ENCODE measurements around the gene ZIC5. TPM values are rescaled to one million over a fixed set of nuclear protein-coding genes. Genes with fewer than 3 reads are reported as not detected.

Gene ZIC5
- total and polyA plus RNA-seq, 2 of the 4 experiments (the other 2 are of a cell fraction), result not detected

DNA sequence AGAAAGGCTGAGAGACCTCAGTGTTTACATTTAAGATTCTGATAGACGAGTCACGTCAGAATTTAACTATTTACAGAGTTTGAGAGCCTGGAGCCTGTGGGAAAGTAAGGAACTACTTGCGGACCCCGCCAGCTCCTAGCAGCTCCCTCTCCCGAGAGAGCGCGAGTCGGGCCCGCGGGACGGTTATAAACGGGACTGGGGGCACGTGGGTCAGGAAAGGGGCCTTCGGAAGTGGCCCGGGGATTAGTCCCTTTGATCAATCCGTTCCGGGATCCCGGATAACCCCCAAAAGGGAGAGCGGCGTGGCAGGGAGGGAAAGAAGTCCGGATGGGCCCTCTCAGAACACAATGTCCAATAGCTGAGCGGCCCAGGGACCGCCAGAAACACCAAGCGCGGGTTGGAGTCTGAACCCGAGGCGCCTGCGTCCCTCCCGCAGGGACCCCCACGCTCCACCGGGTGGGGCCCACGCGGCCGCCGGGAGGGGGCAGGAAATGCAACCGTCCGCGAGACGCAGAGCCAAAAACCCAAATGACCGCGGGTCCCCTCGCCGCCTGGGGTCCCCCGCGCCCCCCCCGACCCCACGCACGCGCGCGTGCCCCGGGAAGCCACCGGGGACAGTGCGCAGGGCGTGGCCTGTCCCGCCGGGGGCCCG is 3.6 kb downstream of the ZIC5 start (continued):
- no peak for TF ChIP-seq RFX5 (IDR thresholded peaks at IDR 0.05; ENCODE audit: low read depth, low read length)
- no peak for TF ChIP-seq CHD1 (IDR thresholded peaks at IDR 0.05; ENCODE audit: low read depth, low read length)
- no peak for TF ChIP-seq SMC3 (IDR thresholded peaks at IDR 0.05; ENCODE audit: low read depth, low read length)
- TF ChIP-seq MXI1 (IDR thresholded peaks at IDR 0.05; ENCODE audit: borderline replicate concordance, low read depth, low read length), result no peak
- TF ChIP-seq RCOR1 (IDR thresholded peaks at IDR 0.05; ENCODE audit: insufficient replicate concordance, low read length), result no peak

DNA sequence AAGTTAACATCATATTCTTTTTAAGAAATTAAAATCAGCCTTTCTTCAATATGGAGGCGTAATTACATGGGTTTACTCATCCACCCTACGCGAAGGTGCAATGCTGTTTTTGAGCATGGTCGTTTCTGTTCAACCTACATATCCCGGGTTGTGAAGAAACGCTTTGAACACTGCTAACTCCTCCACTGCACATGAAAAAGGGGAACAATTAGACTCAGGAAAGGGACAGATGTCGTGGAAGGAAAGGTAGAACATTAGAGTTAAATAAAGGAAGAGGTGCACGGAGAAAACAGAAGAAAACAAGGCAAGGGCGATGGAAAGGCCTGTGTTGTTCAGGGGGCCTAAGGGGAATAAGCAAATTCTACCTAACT is 4.1 kb downstream of the ZIC5 start:
- DNase-seq (no peak), ATAC-seq (ENCODE audit: low read depth) (no peak)
- Histone ChIP-seq H4K8ac (ENCODE audit: low read depth in 2 of 2, low read length in 2 of 2) (no peak overlapping the region), H3K9me3 (ENCODE audit: control insufficient read depth, insufficient read depth, low read length) (peaks cover 17% of the 10 kb centered on the region), H2AK9ac (replicated peaks; ENCODE audit: low read depth, low read length, poor library complexity) (no peak overlapping the region), H3K9me1 (ENCODE audit: insufficient read depth, low read length) (no peaks in the 10 kb centered on the region), H3K4me3 (ENCODE audit: insufficient read depth, low read depth, low read length) (no peak overlapping the region), H3K18ac (ENCODE audit: low read depth, low read length) (no peak overlapping the region), H3K27me3 (ENCODE audit: control insufficient read depth, insufficient read depth, low read length) (peaks cover 80% of the 10 kb centered on the region), H2AFZ (replicated peaks; ENCODE audit: low read length, poor library complexity) (no peak overlapping the region), H3K79me1 (ENCODE audit: low read depth in 1 of 2, low read length in 2 of 2) (no peaks in the 10 kb centered on the region), H2BK5ac (ENCODE audit: low read depth, low read length, poor library complexity, severe bottlenecking) (no peak overlapping the region), H2BK15ac (ENCODE audit: low read depth, low read length) (no peak overlapping the region), H3K4me1 (ENCODE audit: control insufficient read depth, insufficient read depth, low read length) (peaks cover 2% of the 10 kb centered on the region; the same call in 1 of the 2 replicates), H4K91ac (ENCODE audit: insufficient read depth, low read depth, low read length) (no peak overlapping the region), H3K14ac (replicated peaks; ENCODE audit: low read depth, low read length) (no peak overlapping the region), H3K4me2 (ENCODE audit: low read depth, low read length) (no peak overlapping the region), H2BK20ac (ENCODE audit: low read depth, low read length) (no peak overlapping the region), H2BK120ac (ENCODE audit: low read depth, low read length) (no peak overlapping the region), H3K23ac (ENCODE audit: low read depth, low read length) (no peak overlapping the region), H3K9ac (ENCODE audit: low read depth, low read length) (no peak overlapping the region), H4K5ac (ENCODE audit: low read depth, low read length) (no peak overlapping the region), H3K56ac (ENCODE audit: extremely low read depth, insufficient read depth, low read length) (no peak overlapping the region), H3K27ac (ENCODE audit: insufficient read depth, low read length) (no peak overlapping the region), H2AK5ac (ENCODE audit: low read depth, low read length) (no peak overlapping the region), H3K36me3 (ENCODE audit: control insufficient read depth, insufficient read depth, low read length) (no peaks in the 10 kb centered on the region), H3K4ac (ENCODE audit: low read depth, low read length) (no peak overlapping the region), H4K20me1 (ENCODE audit: insufficient read depth, low read length) (no peaks in the 10 kb centered on the region; the same call in 1 of the 2 replicates)
- ChIA-PET CTCF (no interaction called here), POLR2A (ENCODE audit: unreplicated experiment) (no interaction called here)
- in situ Hi-C loops (cut with MboI; ENCODE audit: low sequenced_read_pairs), result no loop called here
- intact Hi-C loops (cut with micrococcal nuclease), result no loop called here
- WGBS, 2 experiments (ENCODE audit: extremely low coverage in 2 of 2, insufficient read length in 1 of 2), result no CpG with 5 or more reads among the region's 9 CpGs
- BruUV-seq (replicated peaks), result no TSS peak
- no peak for TF ChIP-seq ELK1 (IDR thresholded peaks at IDR 0.05; ENCODE audit: borderline replicate concordance, low read depth, low read length)
- TF ChIP-seq POLR2A (IDR thresholded peaks at IDR 0.05; ENCODE audit: low read depth, low read length), result no peak
- TF ChIP-seq, protein P1, sequence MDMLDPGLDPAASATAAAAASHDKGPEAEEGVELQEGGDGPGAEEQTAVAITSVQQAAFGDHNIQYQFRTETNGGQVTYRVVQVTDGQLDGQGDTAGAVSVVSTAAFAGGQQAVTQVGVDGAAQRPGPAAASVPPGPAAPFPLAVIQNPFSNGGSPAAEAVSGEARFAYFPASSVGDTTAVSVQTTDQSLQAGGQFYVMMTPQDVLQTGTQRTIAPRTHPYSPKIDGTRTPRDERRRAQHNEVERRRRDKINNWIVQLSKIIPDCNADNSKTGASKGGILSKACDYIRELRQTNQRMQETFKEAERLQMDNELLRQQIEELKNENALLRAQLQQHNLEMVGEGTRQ (IDR thresholded peaks at IDR 0.05; ENCODE audit: low read depth, low read length), result no peak
- TF ChIP-seq BHLHE40 (IDR thresholded peaks at IDR 0.05; ENCODE audit: low read depth, low read length), result no peak
- no peak for TF ChIP-seq MAZ (IDR thresholded peaks at IDR 0.05; ENCODE audit: borderline replicate concordance, low read depth, low read length)
- TF ChIP-seq, protein P2, sequence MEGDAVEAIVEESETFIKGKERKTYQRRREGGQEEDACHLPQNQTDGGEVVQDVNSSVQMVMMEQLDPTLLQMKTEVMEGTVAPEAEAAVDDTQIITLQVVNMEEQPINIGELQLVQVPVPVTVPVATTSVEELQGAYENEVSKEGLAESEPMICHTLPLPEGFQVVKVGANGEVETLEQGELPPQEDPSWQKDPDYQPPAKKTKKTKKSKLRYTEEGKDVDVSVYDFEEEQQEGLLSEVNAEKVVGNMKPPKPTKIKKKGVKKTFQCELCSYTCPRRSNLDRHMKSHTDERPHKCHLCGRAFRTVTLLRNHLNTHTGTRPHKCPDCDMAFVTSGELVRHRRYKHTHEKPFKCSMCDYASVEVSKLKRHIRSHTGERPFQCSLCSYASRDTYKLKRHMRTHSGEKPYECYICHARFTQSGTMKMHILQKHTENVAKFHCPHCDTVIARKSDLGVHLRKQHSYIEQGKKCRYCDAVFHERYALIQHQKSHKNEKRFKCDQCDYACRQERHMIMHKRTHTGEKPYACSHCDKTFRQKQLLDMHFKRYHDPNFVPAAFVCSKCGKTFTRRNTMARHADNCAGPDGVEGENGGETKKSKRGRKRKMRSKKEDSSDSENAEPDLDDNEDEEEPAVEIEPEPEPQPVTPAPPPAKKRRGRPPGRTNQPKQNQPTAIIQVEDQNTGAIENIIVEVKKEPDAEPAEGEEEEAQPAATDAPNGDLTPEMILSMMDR (conservative IDR thresholded peaks at IDR 0.05; ENCODE audit: low read depth, low read length), result no peak
- no peak for TF ChIP-seq RFX5 (IDR thresholded peaks at IDR 0.05; ENCODE audit: low read depth, low read length)
- TF ChIP-seq SMC3 (IDR thresholded peaks at IDR 0.05; ENCODE audit: low read depth, low read length), result no peak
- dilution Hi-C loops (cut with HindIII; ENCODE audit: low sequenced_read_pairs, unreplicated experiment), result no loop called here
